ENCODE results near the gene GRHL3. TPM values are rescaled to one million over a fixed set of nuclear protein-coding genes. Genes with fewer than 3 reads are reported as not detected.

The GRHL3 gene
- total and polyA plus RNA-seq, 10 of the 15 experiments (the other 5 are each of a cell fraction or from before 2014, with no cell fraction given) = 0.07 to 0.87 (median 0.34) TPM

- TF ChIP-seq HCFC1 (IDR thresholded peaks at IDR 0.05; ENCODE audit: low read length) (no peak), BCL11A (IDR thresholded peaks at IDR 0.05; ENCODE audit: low read depth, low read length) (no peak), NR2C1 (IDR thresholded peaks at IDR 0.05) (no peak), FOS (IDR thresholded peaks at IDR 0.05; ENCODE audit: borderline replicate concordance, extremely low read depth, insufficient read length) (no peak)
Observed at GRCh38 chr1:24317956-24318614, 1.1 kb upstream of the GRHL3 start (continued).

DNA sequence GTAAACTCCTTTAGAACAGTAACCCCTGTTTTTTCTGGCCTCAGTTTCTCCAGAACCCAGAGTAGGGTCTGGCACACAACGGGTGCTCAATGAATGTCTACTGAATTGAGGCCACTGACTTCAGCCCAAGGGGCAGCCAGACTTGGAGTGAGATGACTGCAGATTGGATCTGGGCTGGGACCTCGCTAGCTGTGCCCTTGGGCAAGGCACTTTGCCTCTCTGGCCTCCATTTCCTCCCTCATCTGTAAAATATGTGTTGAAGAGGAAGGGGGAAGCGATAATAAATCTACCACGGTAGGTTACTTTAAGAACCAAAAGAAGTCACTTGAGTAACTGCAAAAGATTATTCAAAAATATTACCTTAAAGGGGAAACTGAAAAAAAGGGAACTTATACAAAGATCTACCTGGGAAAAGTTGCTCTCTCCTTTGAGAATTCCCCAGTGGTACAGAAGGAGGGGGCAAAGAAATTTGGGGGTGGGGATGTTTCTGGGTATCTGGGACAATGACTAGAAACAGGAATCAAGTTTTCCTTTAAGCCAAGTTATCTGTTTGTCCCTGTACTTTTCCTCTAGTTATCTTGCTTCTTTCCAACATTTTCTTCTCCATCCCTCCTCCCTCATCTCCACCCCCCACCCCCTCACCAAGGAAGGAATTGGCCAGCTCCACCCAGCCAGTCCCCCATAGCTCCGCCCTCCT is 394 bp upstream of the GRHL3 start:
- Histone ChIP-seq H2AFZ (ENCODE audit: control insufficient read depth, low read depth, low read length) (no peak overlapping the region), H3K9me3 (replicated peaks; ENCODE audit: control insufficient read depth, insufficient read depth, low read length) (no peaks in the 10 kb centered on the region), H3K4me3 (peak overlapping the region; percentile 15; the same call in 1 of the 2 replicates), H3K27ac (ENCODE audit: control insufficient read depth, insufficient read depth) (no peak overlapping the region), H3K9ac (ENCODE audit: control insufficient read depth, insufficient read depth, low read length) (no peak overlapping the region), H3K27me3 (replicated peaks in 1 of 2; ENCODE audit: control insufficient read depth in 2 of 2, insufficient read depth in 2 of 2, low read length in 1 of 2) (peaks cover 11 to 18% of the 10 kb centered on the region in 2 experiments), H3K4me1 (ENCODE audit: control insufficient read depth, insufficient read depth, low read length) (peaks cover 21% of the 10 kb centered on the region), H3K4me2 (ENCODE audit: control insufficient read depth, insufficient read depth) (peak overlapping the region; percentile 10; the same call in 1 of the 2 replicates), H3K36me3 (ENCODE audit: control insufficient read depth in 2 of 2, insufficient read depth in 2 of 2, low read length in 1 of 2) (no peaks in the 10 kb centered on the region), H4K20me1 (ENCODE audit: control insufficient read depth, insufficient read depth) (no peaks in the 10 kb centered on the region), H3K79me2 (ENCODE audit: control insufficient read depth, insufficient read depth, low read length) (no peaks in the 10 kb centered on the region)
- in situ Hi-C loops (cut with MboI) = no loop called here
- WGBS (ENCODE audit: insufficient coverage, insufficient replicate concordance, low lambda C conversion rate, missing lambda C conversion rate) = 38% methylated on average over 5 of the region's 5 CpGs
- DNase-seq (ENCODE audit: low read depth, low spot score) (no peak), FAIRE-seq (no peak), ATAC-seq (no peak)
- CTCF ChIA-PET = interaction anchor here (0.8 to 1.9 kb wide), 2 partner anchors 120 to 539 kb away, joined by 4 to 6 read pairs; no protein-coding TSS in a partner anchor
- TF ChIP-seq ESRRA (IDR thresholded peaks at IDR 0.05; ENCODE audit: low read length) (no peak), SMAD5 (IDR thresholded peaks at IDR 0.05; ENCODE audit: low read depth) (no peak)
- intact Hi-C loops (cut with micrococcal nuclease; ENCODE audit: unreplicated experiment) = no loop called here
- SMC1A ChIA-PET (ENCODE audit: uncharacterized antibody, unreplicated experiment) = interaction anchor here (0.9 to 1.4 kb wide), 2 partner anchors 33 to 119 kb away, joined by 3 to 4 read pairs; no protein-coding TSS in a partner anchor
- BruUV-seq (replicated peaks) = no TSS peak
- RAD21 ChIA-PET (ENCODE audit: unreplicated experiment) = interaction anchor here (1.0 kb wide), 1 partner anchor 73 kb away, joined by 3 read pairs; no protein-coding TSS in a partner anchor
- POLR2A ChIA-PET = interaction anchor here (0.5 to 0.6 kb wide), 2 partner anchors 930 to 935 kb away, joined by 4 to 7 read pairs; no protein-coding TSS in a partner anchor
